SH-SY5Y (cell line): ENCODE data around the gene MORN1.

Experiments used
- GATA2 ChIP-seq: IDR thresholded peaks from 2 replicates; pipeline ENCODE4 v1.6.1; 2011; ENCODE audit warnings: mild to moderate bottlenecking, low read depth, low read length
- GATA3 ChIP-seq: IDR thresholded peaks from 2 replicates; pipeline ENCODE4 v1.6.1; 2011; ENCODE audit warnings: low read depth, mild to moderate bottlenecking, low read length, moderate library complexity

GRCh38 chr1:2430592-2430973 lies 39.2 kb upstream of the MORN1 start:
- no peak for TF ChIP-seq GATA2
- no peak for TF ChIP-seq GATA3
